ENCODE data around the gene ATP8A1. TPM values are rescaled to one million over a fixed set of nuclear protein-coding genes. Genes with fewer than 3 reads are reported as not detected.
A peak's percentile ranks its signal among the peaks of the same experiment; 100 is the strongest.
"Not testable (repeated sequence)": the region's sequence is repeated elsewhere in the genome, so short reads cannot be mapped to it uniquely, and the experiment has no call there.

Gene ATP8A1
- total RNA-seq, 2 donors from 2014 or later: 64.7 to 70.5 TPM

GRCh38 chr4:42401171-42401570 lies 255.7 kb downstream of the ATP8A1 start:
- DNase-seq: no peak
- peak; percentile 66 for ATAC-seq
- intact Hi-C loops (cut with DNase I, micrococcal nuclease): no loop called here

GRCh38 chr4:42399393-42399792 lies 257.5 kb downstream of the ATP8A1 start:
- ATAC-seq (no peak), DNase-seq (no peak)
- intact Hi-C loops (cut with DNase I, micrococcal nuclease): no loop called here

- intact Hi-C loops (cut with DNase I, micrococcal nuclease): no loop called here
- ATAC-seq: peak; percentile 24
- DNase-seq: no peak
Observed at GRCh38 chr4:42398871-42399331, 258.0 kb downstream of the ATP8A1 start.

- peak; percentile 40 for ATAC-seq
- DNase-seq: peak in 1 of 2 donors; percentile 11
- intact Hi-C loops (cut with DNase I, micrococcal nuclease): no loop called here
Observed at GRCh38 chr4:42398171-42398870, 258.6 kb downstream of the ATP8A1 start.

DNA sequence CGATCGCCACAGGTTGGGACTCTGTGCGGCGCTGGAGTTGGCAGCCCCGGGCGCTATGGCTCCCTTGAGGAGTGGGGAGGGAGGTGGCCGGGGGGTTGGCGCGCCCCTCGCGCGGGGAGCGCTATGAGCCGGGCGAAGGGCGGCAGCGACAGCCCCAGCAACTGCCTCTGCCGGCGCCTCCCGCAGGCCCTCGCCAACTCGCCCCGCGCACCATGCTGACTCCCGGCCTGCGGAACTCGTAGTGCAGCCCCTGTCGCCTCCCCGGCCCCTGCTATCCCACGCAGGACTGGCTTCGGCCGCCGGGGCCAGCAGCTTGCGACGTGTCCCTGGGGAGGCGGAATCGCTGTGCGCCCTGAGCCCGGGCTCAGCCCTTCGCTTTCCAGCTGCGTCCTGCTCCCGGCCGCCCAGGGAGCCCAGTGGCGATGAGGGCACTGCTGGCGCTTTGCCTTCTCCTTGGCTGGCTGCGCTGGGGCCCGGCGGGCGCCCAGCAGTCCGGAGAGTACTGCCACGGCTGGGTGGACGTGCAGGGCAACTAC lies 259.2 kb downstream of the ATP8A1 start:
- peak; percentile 32 for ATAC-seq
- intact Hi-C loops (cut with DNase I, micrococcal nuclease): no loop called here
- DNase-seq: no peak

GRCh38 chr4:42396752-42397634 lies 259.9 kb downstream of the ATP8A1 start, which contains the start of gene SHISA3:
SHISA3 (plus strand) TSS chr4:42397488; CDS start chr4:42398057, 569 bp downstream.
- ATAC-seq (peak; percentile 55), DNase-seq (peak in 1 of 2 donors; percentile 22)
- intact Hi-C loops (cut with DNase I, micrococcal nuclease): no loop called here

- DNase-seq: no peak
- ATAC-seq: no peak
- intact Hi-C loops (cut with DNase I, micrococcal nuclease): no loop called here
Observed at GRCh38 chr4:42396361-42396751, 260.5 kb downstream of the ATP8A1 start.

DNA sequence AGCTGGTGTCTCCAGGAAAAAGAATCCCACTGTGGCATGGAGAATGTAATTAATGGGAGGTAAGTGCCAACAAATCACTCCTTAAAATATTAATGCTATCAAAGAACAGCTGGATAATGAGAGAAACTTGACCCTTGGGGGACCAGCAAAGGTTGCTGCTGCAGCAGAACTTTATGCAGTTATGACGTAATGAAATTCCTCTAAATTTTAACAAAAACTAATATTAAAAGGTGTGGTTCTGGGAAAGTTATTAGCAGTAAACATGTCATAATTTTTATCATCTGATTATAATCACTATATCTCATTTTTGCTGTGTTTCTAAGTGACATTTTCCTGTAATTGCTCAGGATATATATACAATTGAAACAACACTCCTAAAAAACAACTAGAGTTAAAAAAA lies 261.3 kb downstream of the ATP8A1 start:
- ATAC-seq (no peak), DNase-seq (no peak)
- intact Hi-C loops (cut with DNase I, micrococcal nuclease): no loop called here

GRCh38 chr4:42392436-42392835 lies 264.5 kb downstream of the ATP8A1 start:
- ATAC-seq (no peak), DNase-seq (no peak)
- intact Hi-C loops (cut with DNase I, micrococcal nuclease): no loop called here

DNA sequence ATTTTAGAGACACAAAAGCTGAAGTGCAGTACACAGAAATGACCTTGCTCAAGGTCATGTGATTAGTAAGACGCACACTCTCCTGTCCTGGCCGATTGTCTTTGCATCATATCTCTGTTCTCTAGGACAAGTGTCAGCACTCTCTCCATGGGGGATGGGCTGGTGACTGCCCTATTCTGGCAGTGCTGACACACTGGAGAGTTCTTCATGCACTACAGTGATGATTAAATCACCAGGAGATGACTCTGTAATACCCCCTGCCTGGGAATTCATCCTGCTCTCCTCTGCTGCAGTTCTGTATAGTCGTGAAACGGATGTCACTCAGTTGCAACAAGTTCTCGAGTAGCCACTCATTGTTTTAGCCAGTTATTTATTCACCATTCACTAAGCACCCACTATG lies 264.9 kb downstream of the ATP8A1 start:
- intact Hi-C loops (cut with DNase I, micrococcal nuclease): no loop called here
- DNase-seq: no peak
- ATAC-seq: no peak

DNA sequence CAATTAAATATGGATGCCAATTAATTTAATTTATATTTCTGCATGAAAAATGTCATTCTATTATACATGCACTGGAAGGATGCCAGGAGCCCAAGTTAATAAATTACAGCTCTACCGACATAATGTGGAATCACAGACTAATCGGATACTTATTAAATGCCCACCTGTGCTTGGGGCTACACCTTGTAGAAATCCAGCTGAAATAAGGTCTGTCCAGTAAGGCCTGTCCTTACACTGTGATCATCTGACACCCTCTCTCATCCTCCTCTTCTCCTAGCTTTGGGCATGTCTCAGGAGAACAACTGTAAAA lies 265.6 kb downstream of the ATP8A1 start:
- intact Hi-C loops (cut with DNase I, micrococcal nuclease): no loop called here
- no peak for ATAC-seq
- DNase-seq: no peak

DNA sequence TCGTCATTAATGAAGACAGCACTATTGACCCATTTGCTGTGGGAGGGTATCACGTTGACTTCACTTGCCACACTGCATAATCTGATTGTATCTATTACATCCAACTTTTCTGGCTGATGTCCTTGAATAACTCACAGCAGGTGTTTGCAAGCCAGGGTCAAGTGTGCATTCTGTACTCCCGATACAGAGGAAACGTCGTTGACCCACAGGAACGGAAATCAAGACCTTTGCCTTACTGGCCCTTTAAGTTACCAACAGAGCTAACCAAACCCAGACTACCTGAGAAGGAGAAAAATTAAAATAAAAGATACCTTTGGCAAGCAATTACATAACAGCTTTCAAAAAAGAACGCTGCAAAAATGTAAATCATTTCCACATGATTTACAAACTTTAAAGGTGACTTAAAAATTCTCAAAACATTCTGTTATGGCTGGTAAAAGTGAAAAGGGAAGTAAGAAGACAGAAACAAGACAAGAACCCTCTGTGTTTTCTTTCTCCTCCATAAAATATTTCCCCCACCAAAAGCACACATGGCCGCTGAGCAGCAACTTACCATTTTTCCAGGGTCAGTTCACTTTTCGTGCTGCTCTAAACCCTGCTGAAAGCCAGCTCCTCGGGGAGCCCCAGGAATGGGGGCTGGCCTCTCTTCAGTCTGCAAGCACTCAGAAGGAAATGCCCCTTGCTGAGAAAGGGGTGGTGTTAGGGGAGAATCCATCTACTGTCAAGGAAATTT lies 266.1 kb downstream of the ATP8A1 start:
- intact Hi-C loops (cut with DNase I, micrococcal nuclease): no loop called here
- no peak for DNase-seq
- no peak for ATAC-seq

GRCh38 chr4:42385516-42385915 lies 271.4 kb downstream of the ATP8A1 start:
- DNase-seq (no peak), ATAC-seq (no peak)
- intact Hi-C loops (cut with DNase I, micrococcal nuclease): no loop called here

DNA sequence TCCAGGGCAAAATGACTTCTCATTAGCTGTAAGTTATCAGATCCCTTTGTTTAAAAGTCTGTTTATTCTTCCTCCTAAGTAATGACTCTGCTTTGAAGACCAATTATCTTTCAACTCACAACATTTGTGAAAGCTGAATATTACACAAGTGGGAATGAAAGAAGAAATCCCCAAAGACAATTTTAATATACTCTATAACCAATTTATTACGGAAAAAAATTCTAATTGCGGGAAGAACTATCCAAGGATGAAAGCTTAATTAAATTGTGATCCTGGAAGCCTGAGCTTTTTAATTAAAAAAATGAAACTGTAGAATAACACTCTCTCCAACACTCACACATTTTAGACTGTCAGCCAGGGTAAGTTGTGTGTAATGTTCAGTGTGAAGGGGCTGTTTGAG lies 275.2 kb downstream of the ATP8A1 start:
- intact Hi-C loops (cut with DNase I, micrococcal nuclease): no loop called here
- DNase-seq (no peak), ATAC-seq (no peak)

DNA sequence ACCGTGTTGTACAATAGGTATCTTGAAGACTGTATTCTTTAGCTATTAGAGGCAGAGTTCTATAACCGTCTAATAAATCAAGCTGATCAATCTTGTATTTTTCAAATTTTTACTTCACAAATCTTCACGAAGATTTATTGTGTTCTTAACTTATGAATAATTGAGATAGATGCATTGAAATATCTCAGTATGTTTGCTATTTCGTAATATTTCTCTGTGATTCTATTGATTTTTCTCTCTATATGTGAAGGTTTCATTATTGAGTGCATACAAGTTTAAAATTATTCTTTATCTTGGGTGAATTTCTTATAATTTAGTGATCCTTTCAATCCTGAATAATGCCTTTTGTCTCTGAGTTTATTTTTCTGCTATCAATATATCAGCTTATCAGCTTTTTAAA lies 279.4 kb downstream of the ATP8A1 start:
- ATAC-seq (no peak), DNase-seq (no peak)
- intact Hi-C loops (cut with DNase I, micrococcal nuclease): no loop called here

GRCh38 chr4:42372303-42372702 lies 284.6 kb downstream of the ATP8A1 start:
- DNase-seq; intact Hi-C loops (cut with DNase I, micrococcal nuclease); ATAC-seq: not testable (repeated sequence)

- intact Hi-C loops (cut with DNase I, micrococcal nuclease): no loop called here
- no peak for DNase-seq
- ATAC-seq: peak; percentile 59
Observed at GRCh38 chr4:42371305-42372252, 285.3 kb downstream of the ATP8A1 start.

GRCh38 chr4:42369489-42369888 lies 287.4 kb downstream of the ATP8A1 start:
- ATAC-seq: no peak
- intact Hi-C loops (cut with DNase I, micrococcal nuclease): no loop called here
- DNase-seq: no peak

Measured in left colon (tissue), 2 donors.